ENCODE results near the gene ZNF438.

DNA sequence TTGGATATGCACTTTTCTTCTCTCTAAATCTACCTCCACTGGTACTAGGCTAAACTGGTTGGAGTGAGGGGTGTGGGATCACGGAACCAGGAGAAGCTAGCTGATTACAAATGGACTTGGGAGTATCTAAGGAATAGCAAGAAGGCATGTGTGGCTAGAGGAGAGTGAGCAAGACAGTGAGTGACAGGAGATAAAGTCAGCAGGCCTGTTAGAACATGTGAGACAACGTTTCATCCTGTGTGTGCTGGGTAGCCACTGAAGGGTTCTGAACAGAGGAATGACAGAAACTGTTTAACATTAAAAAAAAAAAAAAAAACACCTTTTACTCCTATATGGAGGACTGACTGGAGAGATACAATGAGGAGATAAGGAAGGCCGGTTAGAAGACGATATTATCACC, 51.7 kb downstream of the ZNF438 start:
- TF ChIP-seq EP300 (IDR thresholded peaks at IDR 0.05; ENCODE audit: borderline replicate concordance) (no peak), YY1 (IDR thresholded peaks at IDR 0.05; ENCODE audit: low read depth) (no peak), EGR1 (IDR thresholded peaks at IDR 0.05) (no peak), RAD21 (IDR thresholded peaks at IDR 0.05; ENCODE audit: low read depth) (no peak), CEBPB (IDR thresholded peaks at IDR 0.05) (no peak), NFIC (IDR thresholded peaks at IDR 0.05) (no peak), TAF1 (IDR thresholded peaks at IDR 0.05; ENCODE audit: low read depth) (no peak)
- TF ChIP-seq, protein P1, sequence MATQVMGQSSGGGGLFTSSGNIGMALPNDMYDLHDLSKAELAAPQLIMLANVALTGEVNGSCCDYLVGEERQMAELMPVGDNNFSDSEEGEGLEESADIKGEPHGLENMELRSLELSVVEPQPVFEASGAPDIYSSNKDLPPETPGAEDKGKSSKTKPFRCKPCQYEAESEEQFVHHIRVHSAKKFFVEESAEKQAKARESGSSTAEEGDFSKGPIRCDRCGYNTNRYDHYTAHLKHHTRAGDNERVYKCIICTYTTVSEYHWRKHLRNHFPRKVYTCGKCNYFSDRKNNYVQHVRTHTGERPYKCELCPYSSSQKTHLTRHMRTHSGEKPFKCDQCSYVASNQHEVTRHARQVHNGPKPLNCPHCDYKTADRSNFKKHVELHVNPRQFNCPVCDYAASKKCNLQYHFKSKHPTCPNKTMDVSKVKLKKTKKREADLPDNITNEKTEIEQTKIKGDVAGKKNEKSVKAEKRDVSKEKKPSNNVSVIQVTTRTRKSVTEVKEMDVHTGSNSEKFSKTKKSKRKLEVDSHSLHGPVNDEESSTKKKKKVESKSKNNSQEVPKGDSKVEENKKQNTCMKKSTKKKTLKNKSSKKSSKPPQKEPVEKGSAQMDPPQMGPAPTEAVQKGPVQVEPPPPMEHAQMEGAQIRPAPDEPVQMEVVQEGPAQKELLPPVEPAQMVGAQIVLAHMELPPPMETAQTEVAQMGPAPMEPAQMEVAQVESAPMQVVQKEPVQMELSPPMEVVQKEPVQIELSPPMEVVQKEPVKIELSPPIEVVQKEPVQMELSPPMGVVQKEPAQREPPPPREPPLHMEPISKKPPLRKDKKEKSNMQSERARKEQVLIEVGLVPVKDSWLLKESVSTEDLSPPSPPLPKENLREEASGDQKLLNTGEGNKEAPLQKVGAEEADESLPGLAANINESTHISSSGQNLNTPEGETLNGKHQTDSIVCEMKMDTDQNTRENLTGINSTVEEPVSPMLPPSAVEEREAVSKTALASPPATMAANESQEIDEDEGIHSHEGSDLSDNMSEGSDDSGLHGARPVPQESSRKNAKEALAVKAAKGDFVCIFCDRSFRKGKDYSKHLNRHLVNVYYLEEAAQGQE (IDR thresholded peaks at IDR 0.05; ENCODE audit: low read depth), result no peak
- TF ChIP-seq, protein P2, sequence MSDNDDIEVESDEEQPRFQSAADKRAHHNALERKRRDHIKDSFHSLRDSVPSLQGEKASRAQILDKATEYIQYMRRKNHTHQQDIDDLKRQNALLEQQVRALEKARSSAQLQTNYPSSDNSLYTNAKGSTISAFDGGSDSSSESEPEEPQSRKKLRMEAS (IDR thresholded peaks at IDR 0.05), result no peak

All from Ishikawa (cell line).